Measurements from ENCODE around the gene STBD1.
"Not testable (repeated sequence)": the region's sequence is repeated elsewhere in the genome, so short reads cannot be mapped to it uniquely, and the experiment has no call there.

Gene STBD1

DNA sequence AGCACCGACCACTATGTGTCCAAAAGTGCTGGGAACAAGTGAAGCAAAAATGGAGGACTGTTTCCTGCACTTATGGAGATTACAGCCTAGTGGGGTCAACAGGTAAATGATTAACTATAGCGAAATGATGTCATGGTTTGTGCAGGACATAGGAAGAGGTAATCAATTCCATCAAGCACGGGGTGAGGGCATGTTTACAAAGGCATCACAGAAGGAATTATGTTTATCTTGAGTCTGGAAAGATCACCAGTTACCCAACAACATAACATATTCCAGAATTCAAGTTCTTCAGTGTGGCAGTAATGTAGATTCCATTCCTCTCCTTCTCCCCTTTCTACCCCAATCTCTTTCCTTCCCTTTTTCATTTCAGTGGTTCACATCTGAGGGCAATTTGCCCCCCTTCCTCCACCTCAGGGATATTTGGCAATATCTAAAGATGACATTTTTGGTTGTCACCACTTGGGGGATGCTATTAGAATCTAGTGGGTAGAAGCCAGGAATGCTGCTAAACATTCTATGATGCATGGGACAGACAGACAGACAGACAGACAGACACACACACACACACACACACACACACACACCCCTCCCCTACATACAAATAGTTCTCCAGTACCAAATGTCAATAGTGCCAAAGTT is 30.9 kb upstream of the STBD1 start:
- H3K4me3 ChIP-seq (ENCODE audit: control insufficient read depth, low read depth, low read length), result no peak overlapping the region
- no peak for DNase-seq (ENCODE audit: low read depth)
- TF ChIP-seq, protein P1, sequence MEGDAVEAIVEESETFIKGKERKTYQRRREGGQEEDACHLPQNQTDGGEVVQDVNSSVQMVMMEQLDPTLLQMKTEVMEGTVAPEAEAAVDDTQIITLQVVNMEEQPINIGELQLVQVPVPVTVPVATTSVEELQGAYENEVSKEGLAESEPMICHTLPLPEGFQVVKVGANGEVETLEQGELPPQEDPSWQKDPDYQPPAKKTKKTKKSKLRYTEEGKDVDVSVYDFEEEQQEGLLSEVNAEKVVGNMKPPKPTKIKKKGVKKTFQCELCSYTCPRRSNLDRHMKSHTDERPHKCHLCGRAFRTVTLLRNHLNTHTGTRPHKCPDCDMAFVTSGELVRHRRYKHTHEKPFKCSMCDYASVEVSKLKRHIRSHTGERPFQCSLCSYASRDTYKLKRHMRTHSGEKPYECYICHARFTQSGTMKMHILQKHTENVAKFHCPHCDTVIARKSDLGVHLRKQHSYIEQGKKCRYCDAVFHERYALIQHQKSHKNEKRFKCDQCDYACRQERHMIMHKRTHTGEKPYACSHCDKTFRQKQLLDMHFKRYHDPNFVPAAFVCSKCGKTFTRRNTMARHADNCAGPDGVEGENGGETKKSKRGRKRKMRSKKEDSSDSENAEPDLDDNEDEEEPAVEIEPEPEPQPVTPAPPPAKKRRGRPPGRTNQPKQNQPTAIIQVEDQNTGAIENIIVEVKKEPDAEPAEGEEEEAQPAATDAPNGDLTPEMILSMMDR (IDR thresholded peaks at IDR 0.05; ENCODE audit: control insufficient read depth, insufficient read depth, low read depth, low read length, missing control alignments), result no peak

DNA sequence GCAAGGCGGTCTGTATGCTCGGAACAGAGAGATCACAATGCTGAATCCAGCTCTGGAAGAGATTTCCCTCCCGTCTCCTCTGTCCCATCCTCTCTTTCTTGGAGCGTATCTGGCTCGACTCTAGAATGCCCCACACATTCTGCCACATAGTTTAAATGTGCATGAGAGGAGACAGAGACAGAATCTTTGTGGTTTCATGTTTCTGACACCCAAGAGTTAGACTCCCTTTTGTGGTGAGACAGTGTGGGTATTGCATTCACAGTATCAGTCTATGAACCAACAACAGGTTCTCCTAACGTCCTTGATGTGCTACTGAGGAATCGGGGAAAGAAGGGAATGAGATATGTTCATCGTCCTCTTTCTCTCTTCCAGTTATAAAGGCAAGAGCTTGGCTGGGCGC is 29.7 kb upstream of the STBD1 start:
- DNase-seq (ENCODE audit: low read depth), result no peak
- TF ChIP-seq, protein P1 (IDR thresholded peaks at IDR 0.05; ENCODE audit: control insufficient read depth, insufficient read depth, low read depth, low read length, missing control alignments), result no peak
- H3K4me3 ChIP-seq (ENCODE audit: control insufficient read depth, low read depth, low read length), result no peak overlapping the region

DNA sequence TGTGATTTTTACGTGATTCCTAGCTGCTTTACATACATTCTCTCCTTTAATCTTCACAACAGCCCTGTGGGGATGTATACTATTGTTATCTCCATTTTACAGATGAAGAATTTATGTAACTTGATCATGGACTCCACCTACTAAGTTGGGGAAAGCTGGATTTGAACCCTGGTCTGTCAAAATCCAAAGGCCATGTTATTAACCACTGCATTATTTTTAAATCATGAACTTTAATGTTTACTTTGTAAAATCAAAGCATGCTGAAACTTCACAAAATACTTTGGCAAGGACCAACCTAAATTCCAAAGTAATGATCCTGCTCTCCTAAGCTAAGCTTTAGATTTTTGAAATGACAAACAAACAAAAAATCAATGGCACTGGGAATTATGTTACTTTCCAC is 28.9 kb upstream of the STBD1 start:
- TF ChIP-seq, protein P1 (IDR thresholded peaks at IDR 0.05; ENCODE audit: control insufficient read depth, insufficient read depth, low read depth, low read length, missing control alignments), result no peak
- no peak overlapping the region for H3K4me3 ChIP-seq (ENCODE audit: control insufficient read depth, low read depth, low read length)
- DNase-seq (ENCODE audit: low read depth), result no peak

DNA sequence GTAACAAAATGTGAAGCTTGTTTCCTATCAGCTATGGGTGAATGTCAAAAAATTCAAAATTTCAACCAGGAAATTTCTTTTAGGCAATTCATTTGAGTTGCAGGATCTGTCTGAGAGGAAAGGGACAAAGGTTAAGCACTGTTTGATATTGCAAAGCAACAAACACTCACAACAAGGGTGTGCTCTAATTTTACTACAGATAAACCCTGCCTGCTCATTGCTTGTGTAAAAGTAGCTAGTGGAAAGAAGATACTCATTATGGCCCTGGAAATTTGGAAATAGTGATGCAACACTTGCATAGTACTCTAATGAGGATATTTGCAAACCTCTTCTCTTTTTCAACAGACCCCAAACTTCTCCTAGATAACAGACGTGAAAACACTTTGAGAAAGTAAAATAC is 27.9 kb upstream of the STBD1 start:
- H3K4me3 ChIP-seq (ENCODE audit: control insufficient read depth, low read depth, low read length), result no peak overlapping the region
- no peak for DNase-seq (ENCODE audit: low read depth)
- TF ChIP-seq, protein P1 (IDR thresholded peaks at IDR 0.05; ENCODE audit: control insufficient read depth, insufficient read depth, low read depth, low read length, missing control alignments), result no peak

DNA sequence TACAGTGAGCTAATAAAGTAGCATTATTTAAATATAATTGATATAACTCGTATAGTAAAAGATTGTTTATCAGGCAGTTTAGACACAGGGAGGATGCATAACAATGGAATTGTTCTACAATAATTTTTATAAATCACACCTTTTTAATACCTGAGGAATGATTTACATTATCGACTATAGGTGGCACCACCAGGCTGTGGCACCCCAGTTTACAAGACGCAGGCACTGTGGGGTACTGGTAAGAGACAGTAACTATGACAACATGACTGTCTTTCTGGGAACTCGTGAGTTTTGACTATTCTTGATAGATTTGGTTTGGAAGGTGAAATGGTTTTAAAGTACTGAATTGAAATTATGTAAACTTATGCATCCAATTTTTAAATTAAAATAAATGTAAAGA is 27.1 kb upstream of the STBD1 start:
- TF ChIP-seq, protein P1 (IDR thresholded peaks at IDR 0.05; ENCODE audit: control insufficient read depth, insufficient read depth, low read depth, low read length, missing control alignments), result no peak
- no peak overlapping the region for H3K4me3 ChIP-seq (ENCODE audit: control insufficient read depth, low read depth, low read length)
- no peak for DNase-seq (ENCODE audit: low read depth)

DNA sequence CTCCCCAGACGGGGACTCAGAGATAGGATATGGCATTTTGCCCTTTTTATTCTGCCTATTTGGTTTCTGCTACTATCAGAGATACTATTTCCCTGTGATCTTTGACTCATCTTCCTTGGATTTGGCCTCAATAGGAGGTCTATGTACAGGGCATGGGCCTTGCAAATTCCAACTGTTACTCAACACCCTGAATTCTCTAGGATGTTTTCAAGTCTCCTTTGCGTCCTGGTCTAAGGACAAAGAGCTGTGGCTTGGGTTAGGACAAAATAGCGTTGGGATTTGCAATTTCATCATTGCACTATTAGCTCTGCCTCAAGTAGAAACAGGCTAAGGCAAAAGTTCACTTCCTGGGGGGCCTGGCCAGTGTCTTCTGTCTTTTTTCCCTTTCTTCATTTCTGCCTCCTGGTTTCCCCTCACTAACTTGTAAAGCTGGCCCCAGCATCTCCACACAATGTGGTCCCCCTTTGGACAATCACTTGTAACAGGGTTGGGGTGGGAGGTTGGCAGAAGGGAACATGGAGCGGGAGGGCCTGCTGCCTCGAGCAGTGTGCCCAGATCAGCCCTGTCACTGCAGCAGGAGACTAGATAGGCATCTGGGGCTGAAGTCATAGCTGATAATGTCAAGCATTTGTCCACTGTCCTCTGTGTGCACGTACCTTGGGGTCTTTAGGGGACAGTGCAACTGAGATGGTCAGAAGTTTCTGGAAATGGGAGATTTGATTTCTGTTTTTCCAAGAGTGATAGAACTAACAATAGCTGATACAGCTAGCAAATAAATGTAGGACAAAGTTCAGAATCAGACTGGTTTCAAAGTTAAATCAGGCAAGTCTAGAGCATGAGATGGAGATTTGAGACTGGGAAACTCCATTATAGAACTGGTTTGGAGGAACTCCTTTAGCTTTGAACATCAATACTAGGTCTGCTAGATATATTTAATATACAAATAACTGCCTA is 25.8 kb upstream of the STBD1 start:
- H3K4me3 ChIP-seq (ENCODE audit: control insufficient read depth, low read depth, low read length), result no peak overlapping the region
- no peak for DNase-seq (ENCODE audit: low read depth)
- TF ChIP-seq, protein P1 (IDR thresholded peaks at IDR 0.05; ENCODE audit: control insufficient read depth, insufficient read depth, low read depth, low read length, missing control alignments), result no peak

DNA sequence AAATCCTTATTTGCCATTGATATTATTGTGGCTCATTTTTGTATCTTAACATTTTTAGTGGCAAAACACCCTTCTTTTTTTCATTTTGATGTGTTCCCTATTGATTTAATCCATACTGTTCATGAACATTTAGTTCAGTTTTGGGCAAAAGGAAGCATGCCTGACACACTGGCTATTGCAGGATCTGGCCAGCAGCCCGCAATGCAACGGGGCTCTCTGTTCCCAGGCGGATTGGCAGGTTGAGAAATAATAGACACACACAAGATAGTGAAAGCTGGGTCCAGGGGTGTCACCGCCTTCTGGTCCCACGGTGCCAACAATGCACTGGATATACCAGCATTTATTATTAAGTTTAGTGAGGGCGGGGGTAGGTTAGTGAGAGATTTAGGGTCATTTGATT is 24.9 kb upstream of the STBD1 start:
- H3K4me3 ChIP-seq (ENCODE audit: control insufficient read depth, low read depth, low read length); DNase-seq (ENCODE audit: low read depth): not testable (repeated sequence)

All from AG09309 (cell line).